GM18873 (cell line): ENCODE measurements around the gene C16orf78.

ENCODE experiments used
- ATAC-seq: cut with Tn5 transposase; IDR thresholded peaks from one replicate; pipeline ENCODE4 v1.9.1; 2021; ENCODE audit warnings: mild to moderate bottlenecking, moderate library complexity, moderate number of reproducible peaks; ENCODE audit not compliant: unreplicated experiment, low FRiP score

The C16orf78 gene

GRCh38 chr16:49378816-49379215 is 5.2 kb downstream of the C16orf78 start:
- no peak for ATAC-seq

- no peak for ATAC-seq
Observed at GRCh38 chr16:49382916-49383315, 9.3 kb downstream of the C16orf78 start.

GRCh38 chr16:49395021-49395420 is 21.4 kb downstream of the C16orf78 start:
- no peak for ATAC-seq

- no peak for ATAC-seq
Observed at GRCh38 chr16:49396206-49396720, 22.7 kb downstream of the C16orf78 start.

GRCh38 chr16:49398761-49399160 is 25.2 kb downstream of the C16orf78 start:
- ATAC-seq: no peak

GRCh38 chr16:49399594-49400364 is 26.2 kb downstream of the C16orf78 start:
- ATAC-seq: peak; percentile 97

GRCh38 chr16:49400611-49401010 is 27.0 kb downstream of the C16orf78 start:
- ATAC-seq: no peak

GRCh38 chr16:49405123-49405522 is 31.5 kb downstream of the C16orf78 start:
- ATAC-seq: no peak

- no peak for ATAC-seq
Observed at GRCh38 chr16:49405530-49405929, 31.9 kb downstream of the C16orf78 start.

GRCh38 chr16:49407873-49408550 is 34.4 kb downstream of the C16orf78 start:
- ATAC-seq: peak; percentile 89

GRCh38 chr16:49409121-49409520 is 35.5 kb downstream of the C16orf78 start:
- no peak for ATAC-seq

GRCh38 chr16:49410226-49410625 is 36.6 kb downstream of the C16orf78 start:
- ATAC-seq: no peak

GRCh38 chr16:49411121-49411970 is 37.7 kb downstream of the C16orf78 start:
- ATAC-seq: no peak

GRCh38 chr16:49414671-49415070 is 41.1 kb downstream of the C16orf78 start:
- no peak for ATAC-seq

GRCh38 chr16:49415083-49415482 is 41.5 kb downstream of the C16orf78 start:
- ATAC-seq: no peak

- ATAC-seq: no peak
Observed at GRCh38 chr16:49416001-49416675, 42.5 kb downstream of the C16orf78 start.

- ATAC-seq: no peak
Observed at GRCh38 chr16:49417354-49417753, 43.8 kb downstream of the C16orf78 start.

- ATAC-seq: no peak
Observed at GRCh38 chr16:49419006-49419405, 45.4 kb downstream of the C16orf78 start.

- no peak for ATAC-seq
Observed at GRCh38 chr16:49419862-49420261, 46.3 kb downstream of the C16orf78 start.

- no peak for ATAC-seq
Observed at GRCh38 chr16:49422896-49423295, 49.3 kb downstream of the C16orf78 start.
